GM12878 (cell line): ENCODE data around the gene GATAD2B. TPM values are rescaled to one million over a fixed set of nuclear protein-coding genes. Genes with fewer than 3 reads are reported as not detected.

Experiments used
- FOS ChIP-seq: IDR thresholded peaks from 3 replicates; pipeline ENCODE4 v1.6.1; 2011; ENCODE audit warnings: borderline replicate concordance; ENCODE audit not compliant: insufficient read length; ENCODE audit errors: extremely low read depth
- JUNB ChIP-seq: IDR thresholded peaks from 2 replicates; pipeline ENCODE4 v1.6.1; 2016; ENCODE audit warnings: antibody characterized with exemption, mild to moderate bottlenecking
- KDM1A ChIP-seq: fragments of 200-600 bp; sonication (generic); IDR thresholded peaks from 2 replicates; pipeline ENCODE4 v1.6.1; 2016; ENCODE audit warnings: borderline replicate concordance
- MYC ChIP-seq: IDR thresholded peaks from 2 replicates; pipeline ENCODE4 v1.6.1; 2011; ENCODE audit warnings: mild to moderate bottlenecking, low read length, moderate library complexity, inconsistent platforms; ENCODE audit not compliant: insufficient read depth, insufficient replicate concordance, insufficient read length, severe bottlenecking
- POLR2A ChIP-seq: IDR thresholded peaks from 2 replicates; pipeline ENCODE4 v1.6.1; 2011; ENCODE audit warnings: low read depth, mild to moderate bottlenecking, low read length
- RELB ChIP-seq: fragments of 450-650 bp; IDR thresholded peaks from 2 replicates; pipeline ENCODE4 v1.6.1; 2017; ENCODE audit warnings: low read depth, mild to moderate bottlenecking, moderate library complexity
- RUNX3 ChIP-seq: IDR thresholded peaks from 2 replicates; pipeline ENCODE4 v1.6.1; 2012; ENCODE audit warnings: low read length, inconsistent platforms
- STAT1 ChIP-seq: fragments of 450-650 bp; conservative IDR thresholded peaks from 2 replicates; pipeline ENCODE4 v1.6.1; 2014; ENCODE audit warnings: antibody characterized with exemption, mild to moderate bottlenecking
- STAT3 ChIP-seq: IDR thresholded peaks from 2 replicates; pipeline ENCODE4 v1.6.1; 2011; ENCODE audit warnings: low read depth, low read length, improper control_type of control experiment
- TAF1 ChIP-seq: IDR thresholded peaks from 2 replicates; pipeline ENCODE4 v1.6.1; 2011; ENCODE audit warnings: mild to moderate bottlenecking, low read depth, low read length, borderline replicate concordance
- TBL1XR1 ChIP-seq: IDR thresholded peaks from 2 replicates; pipeline ENCODE4 v1.6.1; 2012; ENCODE audit warnings: low read depth, low read length, improper control_type of control experiment
- ZNF207 ChIP-seq: fragments of 450-650 bp; IDR thresholded peaks from 2 replicates; pipeline ENCODE4 v1.6.1; 2014; ENCODE audit warnings: antibody characterized with exemption, mild to moderate bottlenecking, borderline replicate concordance
- ZNF24 ChIP-seq: fragments of 450-650 bp; IDR thresholded peaks from 2 replicates; pipeline ENCODE4 v1.6.1; 2017; ENCODE audit warnings: antibody characterized with exemption, mild to moderate bottlenecking
- polyA plus RNA-seq, 11 experiments: library from polyadenylated mRNA; depleted of rRNA in 4 of 11; unstranded in 6 of 11; stranded (reverse) in 5 of 11; fragments of >200 nt; fragmentation: Nextera tagmentation in 4 of 11; fragmentation: Illumina TruSeq in 1 of 11; extraction: Ambion mirVana in 4 of 11; extraction: Trizol in 1 of 11; gene quantifications; 1 replicate in 1 of 11; 2 replicates in 10 of 11; pipeline versions ENCODE4 v1.2.1 to v1.2.3, GENCODE V29; 2011 to 2016; ENCODE audit warnings: inconsistent platforms in 2 of 11, missing spikeins in 2 of 11, low read depth in 1 of 11
- total RNA-seq, 4 experiments: library from RNA; depleted of rRNA in 3 of 4; stranded (reverse); fragments of >200 nt in 3 of 4; fragmentation: Illumina TruSeq in 1 of 4; extraction: Trizol in 1 of 4; gene quantifications; 2 replicates each; pipeline versions ENCODE4 v1.2.1 to v1.2.3, GENCODE V29; 2013 to 2021
- TF ChIP-seq, protein P1 (sequence below): fragments of 450-650 bp; IDR thresholded peaks from 2 replicates; pipeline ENCODE4 v1.6.1; 2017; ENCODE audit warnings: mild to moderate bottlenecking, moderate library complexity
- TF ChIP-seq, protein P2 (sequence below): fragments of 450-650 bp; IDR thresholded peaks from 2 replicates; pipeline ENCODE4 v1.6.1; 2016; ENCODE audit warnings: mild to moderate bottlenecking
- TF ChIP-seq, protein P3 (sequence below): fragments of 450-650 bp; formaldehyde crosslinking; IDR thresholded peaks from 2 replicates; pipeline ENCODE4 v1.4.0; 2020; ENCODE audit warnings: mild to moderate bottlenecking, moderate library complexity

The GATAD2B gene
- total and polyA plus RNA-seq, 10 of the 15 experiments (the other 5 are each of a cell fraction or from before 2014, with no cell fraction given): 2.4 to 63.1 (median 8.7) TPM

- TF ChIP-seq, protein P1, sequence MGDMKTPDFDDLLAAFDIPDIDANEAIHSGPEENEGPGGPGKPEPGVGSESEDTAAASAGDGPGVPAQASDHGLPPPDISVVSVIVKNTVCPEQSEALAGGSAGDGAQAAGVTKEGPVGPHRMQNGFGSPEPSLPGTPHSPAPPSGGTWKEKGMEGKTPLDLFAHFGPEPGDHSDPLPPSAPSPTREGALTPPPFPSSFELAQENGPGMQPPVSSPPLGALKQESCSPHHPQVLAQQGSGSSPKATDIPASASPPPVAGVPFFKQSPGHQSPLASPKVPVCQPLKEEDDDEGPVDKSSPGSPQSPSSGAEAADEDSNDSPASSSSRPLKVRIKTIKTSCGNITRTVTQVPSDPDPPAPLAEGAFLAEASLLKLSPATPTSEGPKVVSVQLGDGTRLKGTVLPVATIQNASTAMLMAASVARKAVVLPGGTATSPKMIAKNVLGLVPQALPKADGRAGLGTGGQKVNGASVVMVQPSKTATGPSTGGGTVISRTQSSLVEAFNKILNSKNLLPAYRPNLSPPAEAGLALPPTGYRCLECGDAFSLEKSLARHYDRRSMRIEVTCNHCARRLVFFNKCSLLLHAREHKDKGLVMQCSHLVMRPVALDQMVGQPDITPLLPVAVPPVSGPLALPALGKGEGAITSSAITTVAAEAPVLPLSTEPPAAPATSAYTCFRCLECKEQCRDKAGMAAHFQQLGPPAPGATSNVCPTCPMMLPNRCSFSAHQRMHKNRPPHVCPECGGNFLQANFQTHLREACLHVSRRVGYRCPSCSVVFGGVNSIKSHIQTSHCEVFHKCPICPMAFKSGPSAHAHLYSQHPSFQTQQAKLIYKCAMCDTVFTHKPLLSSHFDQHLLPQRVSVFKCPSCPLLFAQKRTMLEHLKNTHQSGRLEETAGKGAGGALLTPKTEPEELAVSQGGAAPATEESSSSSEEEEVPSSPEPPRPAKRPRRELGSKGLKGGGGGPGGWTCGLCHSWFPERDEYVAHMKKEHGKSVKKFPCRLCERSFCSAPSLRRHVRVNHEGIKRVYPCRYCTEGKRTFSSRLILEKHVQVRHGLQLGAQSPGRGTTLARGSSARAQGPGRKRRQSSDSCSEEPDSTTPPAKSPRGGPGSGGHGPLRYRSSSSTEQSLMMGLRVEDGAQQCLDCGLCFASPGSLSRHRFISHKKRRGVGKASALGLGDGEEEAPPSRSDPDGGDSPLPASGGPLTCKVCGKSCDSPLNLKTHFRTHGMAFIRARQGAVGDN: peak; percentile 43
- peak; percentile 97 for TF ChIP-seq ZNF207
- TF ChIP-seq TBL1XR1: no peak; the same call in 1 of the 2 replicates
- TF ChIP-seq KDM1A: no peak
- no peak for TF ChIP-seq JUNB
- TF ChIP-seq TAF1: peak; percentile 89
- no peak for TF ChIP-seq MYC
- no peak for TF ChIP-seq STAT3
- TF ChIP-seq RUNX3: peak; percentile 68
- peak; percentile 90 for TF ChIP-seq RELB
- TF ChIP-seq, protein P2, sequence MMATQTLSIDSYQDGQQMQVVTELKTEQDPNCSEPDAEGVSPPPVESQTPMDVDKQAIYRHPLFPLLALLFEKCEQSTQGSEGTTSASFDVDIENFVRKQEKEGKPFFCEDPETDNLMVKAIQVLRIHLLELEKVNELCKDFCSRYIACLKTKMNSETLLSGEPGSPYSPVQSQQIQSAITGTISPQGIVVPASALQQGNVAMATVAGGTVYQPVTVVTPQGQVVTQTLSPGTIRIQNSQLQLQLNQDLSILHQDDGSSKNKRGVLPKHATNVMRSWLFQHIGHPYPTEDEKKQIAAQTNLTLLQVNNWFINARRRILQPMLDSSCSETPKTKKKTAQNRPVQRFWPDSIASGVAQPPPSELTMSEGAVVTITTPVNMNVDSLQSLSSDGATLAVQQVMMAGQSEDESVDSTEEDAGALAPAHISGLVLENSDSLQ: peak; percentile 100
- TF ChIP-seq POLR2A: peak; percentile 79
- peak; percentile 34 for TF ChIP-seq ZNF24
- peak; percentile 74; the same call in 1 of the 2 replicates for TF ChIP-seq STAT1
- TF ChIP-seq, protein P3, sequence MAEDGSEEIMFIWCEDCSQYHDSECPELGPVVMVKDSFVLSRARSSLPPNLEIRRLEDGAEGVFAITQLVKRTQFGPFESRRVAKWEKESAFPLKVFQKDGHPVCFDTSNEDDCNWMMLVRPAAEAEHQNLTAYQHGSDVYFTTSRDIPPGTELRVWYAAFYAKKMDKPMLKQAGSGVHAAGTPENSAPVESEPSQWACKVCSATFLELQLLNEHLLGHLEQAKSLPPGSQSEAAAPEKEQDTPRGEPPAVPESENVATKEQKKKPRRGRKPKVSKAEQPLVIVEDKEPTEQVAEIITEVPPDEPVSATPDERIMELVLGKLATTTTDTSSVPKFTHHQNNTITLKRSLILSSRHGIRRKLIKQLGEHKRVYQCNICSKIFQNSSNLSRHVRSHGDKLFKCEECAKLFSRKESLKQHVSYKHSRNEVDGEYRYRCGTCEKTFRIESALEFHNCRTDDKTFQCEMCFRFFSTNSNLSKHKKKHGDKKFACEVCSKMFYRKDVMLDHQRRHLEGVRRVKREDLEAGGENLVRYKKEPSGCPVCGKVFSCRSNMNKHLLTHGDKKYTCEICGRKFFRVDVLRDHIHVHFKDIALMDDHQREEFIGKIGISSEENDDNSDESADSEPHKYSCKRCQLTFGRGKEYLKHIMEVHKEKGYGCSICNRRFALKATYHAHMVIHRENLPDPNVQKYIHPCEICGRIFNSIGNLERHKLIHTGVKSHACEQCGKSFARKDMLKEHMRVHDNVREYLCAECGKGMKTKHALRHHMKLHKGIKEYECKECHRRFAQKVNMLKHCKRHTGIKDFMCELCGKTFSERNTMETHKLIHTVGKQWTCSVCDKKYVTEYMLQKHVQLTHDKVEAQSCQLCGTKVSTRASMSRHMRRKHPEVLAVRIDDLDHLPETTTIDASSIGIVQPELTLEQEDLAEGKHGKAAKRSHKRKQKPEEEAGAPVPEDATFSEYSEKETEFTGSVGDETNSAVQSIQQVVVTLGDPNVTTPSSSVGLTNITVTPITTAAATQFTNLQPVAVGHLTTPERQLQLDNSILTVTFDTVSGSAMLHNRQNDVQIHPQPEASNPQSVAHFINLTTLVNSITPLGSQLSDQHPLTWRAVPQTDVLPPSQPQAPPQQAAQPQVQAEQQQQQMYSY: no peak
- peak; percentile 90 for TF ChIP-seq FOS
Measured at GRCh38 chr1:153922972-153923925, at the start of gene GATAD2B (continued).
